Measurements from ENCODE around the gene EPHB6. TPM values are rescaled to one million over a fixed set of nuclear protein-coding genes. Genes with fewer than 3 reads are reported as not detected.

The EPHB6 gene
- polyA plus RNA-seq, 1 donor from 2014 or later, result 25.3 TPM

DNA sequence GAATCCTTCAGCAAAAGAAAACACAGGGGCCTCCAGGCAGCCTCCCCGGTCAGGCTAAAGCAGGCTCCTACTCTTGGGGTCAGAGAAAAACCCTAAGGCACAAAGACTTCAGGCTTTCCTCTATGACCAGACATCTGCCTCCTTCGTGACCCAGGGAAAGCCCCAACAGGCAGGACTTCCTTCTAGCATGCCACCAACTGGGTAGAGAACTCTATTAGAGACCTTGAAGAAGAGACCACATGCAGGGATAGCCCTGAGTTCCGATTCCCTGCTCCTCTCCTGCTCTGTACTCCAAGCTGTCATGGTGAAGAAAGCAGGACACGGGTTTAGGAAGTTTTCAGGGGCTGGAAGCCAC, 29.4 kb downstream of the EPHB6 start:
- Histone ChIP-seq H4K20me1 (ENCODE audit: insufficient read depth) (no peaks in the 10 kb centered on the region), H3K27me3 (ENCODE audit: insufficient read depth, low read depth, low read length) (no peaks in the 10 kb centered on the region), H3K9ac (ENCODE audit: low read length) (no peak overlapping the region), H3K9me3 (ENCODE audit: low read length) (no peaks in the 10 kb centered on the region), H3K79me2 (replicated peaks; ENCODE audit: insufficient read depth, low read length) (no peaks in the 10 kb centered on the region), H3K4me2 (ENCODE audit: low read length) (no peak overlapping the region), H3F3A (ENCODE audit: insufficient read depth, low read length, poor library complexity, severe bottlenecking) (no peaks in the 10 kb centered on the region), H2AFZ (ENCODE audit: low read depth, low read length) (no peak overlapping the region), H3K9me2 (ENCODE audit: insufficient read depth, low read length) (no peaks in the 10 kb centered on the region), H3K4me3 (ENCODE audit: low read length) (no peak overlapping the region), H3K27ac (ENCODE audit: low read length) (no peak overlapping the region), H3K36me3 (ENCODE audit: insufficient read depth, low read length) (no peaks in the 10 kb centered on the region)
- TF ChIP-seq SMC3 (conservative IDR thresholded peaks at IDR 0.05; ENCODE audit: poor library complexity) (no peak), TAF1 (IDR thresholded peaks at IDR 0.05; ENCODE audit: low read depth) (no peak), RAD21 (conservative IDR thresholded peaks at IDR 0.05) (no peak), EP300 (conservative IDR thresholded peaks at IDR 0.05; ENCODE audit: poor library complexity, severe bottlenecking) (no peak), EZH2 (IDR thresholded peaks at IDR 0.05; ENCODE audit: borderline replicate concordance, insufficient read depth, low read length, poor library complexity, severe bottlenecking) (no peak), POLR2AphosphoS5 (IDR thresholded peaks at IDR 0.05) (no peak), MXI1 (conservative IDR thresholded peaks at IDR 0.05; ENCODE audit: poor library complexity, severe bottlenecking) (no peak)
- TF ChIP-seq, protein P1, sequence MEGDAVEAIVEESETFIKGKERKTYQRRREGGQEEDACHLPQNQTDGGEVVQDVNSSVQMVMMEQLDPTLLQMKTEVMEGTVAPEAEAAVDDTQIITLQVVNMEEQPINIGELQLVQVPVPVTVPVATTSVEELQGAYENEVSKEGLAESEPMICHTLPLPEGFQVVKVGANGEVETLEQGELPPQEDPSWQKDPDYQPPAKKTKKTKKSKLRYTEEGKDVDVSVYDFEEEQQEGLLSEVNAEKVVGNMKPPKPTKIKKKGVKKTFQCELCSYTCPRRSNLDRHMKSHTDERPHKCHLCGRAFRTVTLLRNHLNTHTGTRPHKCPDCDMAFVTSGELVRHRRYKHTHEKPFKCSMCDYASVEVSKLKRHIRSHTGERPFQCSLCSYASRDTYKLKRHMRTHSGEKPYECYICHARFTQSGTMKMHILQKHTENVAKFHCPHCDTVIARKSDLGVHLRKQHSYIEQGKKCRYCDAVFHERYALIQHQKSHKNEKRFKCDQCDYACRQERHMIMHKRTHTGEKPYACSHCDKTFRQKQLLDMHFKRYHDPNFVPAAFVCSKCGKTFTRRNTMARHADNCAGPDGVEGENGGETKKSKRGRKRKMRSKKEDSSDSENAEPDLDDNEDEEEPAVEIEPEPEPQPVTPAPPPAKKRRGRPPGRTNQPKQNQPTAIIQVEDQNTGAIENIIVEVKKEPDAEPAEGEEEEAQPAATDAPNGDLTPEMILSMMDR (IDR thresholded peaks at IDR 0.05; ENCODE audit: poor library complexity, severe bottlenecking), result no peak
- TF ChIP-seq, protein P2, sequence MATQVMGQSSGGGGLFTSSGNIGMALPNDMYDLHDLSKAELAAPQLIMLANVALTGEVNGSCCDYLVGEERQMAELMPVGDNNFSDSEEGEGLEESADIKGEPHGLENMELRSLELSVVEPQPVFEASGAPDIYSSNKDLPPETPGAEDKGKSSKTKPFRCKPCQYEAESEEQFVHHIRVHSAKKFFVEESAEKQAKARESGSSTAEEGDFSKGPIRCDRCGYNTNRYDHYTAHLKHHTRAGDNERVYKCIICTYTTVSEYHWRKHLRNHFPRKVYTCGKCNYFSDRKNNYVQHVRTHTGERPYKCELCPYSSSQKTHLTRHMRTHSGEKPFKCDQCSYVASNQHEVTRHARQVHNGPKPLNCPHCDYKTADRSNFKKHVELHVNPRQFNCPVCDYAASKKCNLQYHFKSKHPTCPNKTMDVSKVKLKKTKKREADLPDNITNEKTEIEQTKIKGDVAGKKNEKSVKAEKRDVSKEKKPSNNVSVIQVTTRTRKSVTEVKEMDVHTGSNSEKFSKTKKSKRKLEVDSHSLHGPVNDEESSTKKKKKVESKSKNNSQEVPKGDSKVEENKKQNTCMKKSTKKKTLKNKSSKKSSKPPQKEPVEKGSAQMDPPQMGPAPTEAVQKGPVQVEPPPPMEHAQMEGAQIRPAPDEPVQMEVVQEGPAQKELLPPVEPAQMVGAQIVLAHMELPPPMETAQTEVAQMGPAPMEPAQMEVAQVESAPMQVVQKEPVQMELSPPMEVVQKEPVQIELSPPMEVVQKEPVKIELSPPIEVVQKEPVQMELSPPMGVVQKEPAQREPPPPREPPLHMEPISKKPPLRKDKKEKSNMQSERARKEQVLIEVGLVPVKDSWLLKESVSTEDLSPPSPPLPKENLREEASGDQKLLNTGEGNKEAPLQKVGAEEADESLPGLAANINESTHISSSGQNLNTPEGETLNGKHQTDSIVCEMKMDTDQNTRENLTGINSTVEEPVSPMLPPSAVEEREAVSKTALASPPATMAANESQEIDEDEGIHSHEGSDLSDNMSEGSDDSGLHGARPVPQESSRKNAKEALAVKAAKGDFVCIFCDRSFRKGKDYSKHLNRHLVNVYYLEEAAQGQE (IDR thresholded peaks at IDR 0.05; ENCODE audit: borderline replicate concordance), result no peak

DNA sequence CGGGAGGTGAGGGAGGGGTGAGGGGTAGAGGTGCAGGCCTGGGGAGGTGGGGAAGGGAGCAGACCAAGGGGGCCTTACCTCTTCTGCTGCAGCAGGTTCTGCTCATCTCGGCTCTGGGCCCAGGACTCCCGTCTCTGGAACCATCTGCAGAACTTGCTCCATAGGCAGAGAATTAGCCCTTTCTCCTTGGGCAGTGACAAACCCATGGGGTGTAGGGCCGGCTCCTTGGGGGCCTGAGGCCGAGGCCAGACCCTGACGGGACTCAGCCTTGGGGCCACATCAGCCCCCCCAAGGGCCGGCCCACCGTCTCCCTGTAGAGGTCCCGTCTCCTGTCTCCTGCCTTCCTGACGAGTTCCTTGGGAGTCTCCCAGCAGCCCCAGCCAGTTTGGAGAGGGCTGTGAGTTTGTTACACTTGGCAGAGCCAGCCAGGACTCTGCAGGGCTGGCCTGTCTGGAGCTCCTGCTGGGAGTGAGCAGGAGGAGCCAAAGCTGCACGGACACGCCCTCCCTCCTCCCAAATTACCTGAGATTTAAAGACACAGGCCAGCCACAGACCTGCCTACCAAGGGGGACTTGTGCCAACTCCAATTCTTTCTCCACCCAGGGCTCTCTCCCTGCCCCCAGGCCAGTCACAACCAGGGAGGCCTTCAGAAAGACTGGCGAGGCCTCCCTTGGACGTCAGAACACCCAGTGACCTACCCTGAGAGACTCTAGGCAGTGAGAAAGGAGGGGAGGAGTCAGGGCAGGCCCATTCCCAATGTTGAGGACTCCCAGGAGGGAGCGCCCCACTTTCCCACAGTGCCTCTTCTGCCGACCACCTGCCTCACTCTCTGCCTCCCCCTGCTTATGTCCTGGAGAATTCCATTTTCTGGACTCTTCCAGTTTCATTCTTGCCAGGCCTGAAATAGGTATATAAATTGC, 30.7 kb downstream of the EPHB6 start, which contains the start of gene TRPV6:
TSS of gene TRPV6 (minus strand) at position 435 of the 920 bp plus-strand sequence.
- Histone ChIP-seq H3K27ac (ENCODE audit: low read length) (no peak within 1 kb of the TSS), H4K20me1 (ENCODE audit: insufficient read depth) (no peaks in the 10 kb centered on the region), H3K9me3 (ENCODE audit: low read length) (no peaks in the 10 kb centered on the region), H3K79me2 (replicated peaks; ENCODE audit: insufficient read depth, low read length) (no peaks in the 10 kb centered on the region), H3K4me3 (ENCODE audit: low read length) (no peak within 1 kb of the TSS), H3K9me2 (ENCODE audit: insufficient read depth, low read length) (no peaks in the 10 kb centered on the region), H3F3A (ENCODE audit: insufficient read depth, low read length, poor library complexity, severe bottlenecking) (no peaks in the 10 kb centered on the region), H3K27me3 (ENCODE audit: insufficient read depth, low read depth, low read length) (no peaks in the 10 kb centered on the region), H3K9ac (ENCODE audit: low read length) (no peak within 1 kb of the TSS), H3K4me2 (ENCODE audit: low read length) (no peak within 1 kb of the TSS), H3K36me3 (ENCODE audit: insufficient read depth, low read length) (no peaks in the 10 kb centered on the region), H2AFZ (ENCODE audit: low read depth, low read length) (no peak within 1 kb of the TSS)
- no peak for TF ChIP-seq MXI1 (conservative IDR thresholded peaks at IDR 0.05; ENCODE audit: poor library complexity, severe bottlenecking)
- TF ChIP-seq TAF1 (IDR thresholded peaks at IDR 0.05; ENCODE audit: low read depth), result no peak
- no peak for TF ChIP-seq RAD21 (conservative IDR thresholded peaks at IDR 0.05)
- no peak for TF ChIP-seq EZH2 (IDR thresholded peaks at IDR 0.05; ENCODE audit: borderline replicate concordance, insufficient read depth, low read length, poor library complexity, severe bottlenecking)
- TF ChIP-seq EP300 (conservative IDR thresholded peaks at IDR 0.05; ENCODE audit: poor library complexity, severe bottlenecking), result no peak
- TF ChIP-seq SMC3 (conservative IDR thresholded peaks at IDR 0.05; ENCODE audit: poor library complexity), result no peak
- TF ChIP-seq, protein P2 (IDR thresholded peaks at IDR 0.05; ENCODE audit: borderline replicate concordance), result no peak
- no peak for TF ChIP-seq POLR2AphosphoS5 (IDR thresholded peaks at IDR 0.05)
- TF ChIP-seq, protein P1 (IDR thresholded peaks at IDR 0.05; ENCODE audit: poor library complexity, severe bottlenecking), result no peak

All from neural cell (in vitro differentiated cells).